ENCODE results near the gene WDR46. TPM values are rescaled to one million over a fixed set of nuclear protein-coding genes. Genes with fewer than 3 reads are reported as not detected.
A peak's percentile ranks its signal among the peaks of the same experiment; 100 is the strongest.

Gene WDR46, protein sequence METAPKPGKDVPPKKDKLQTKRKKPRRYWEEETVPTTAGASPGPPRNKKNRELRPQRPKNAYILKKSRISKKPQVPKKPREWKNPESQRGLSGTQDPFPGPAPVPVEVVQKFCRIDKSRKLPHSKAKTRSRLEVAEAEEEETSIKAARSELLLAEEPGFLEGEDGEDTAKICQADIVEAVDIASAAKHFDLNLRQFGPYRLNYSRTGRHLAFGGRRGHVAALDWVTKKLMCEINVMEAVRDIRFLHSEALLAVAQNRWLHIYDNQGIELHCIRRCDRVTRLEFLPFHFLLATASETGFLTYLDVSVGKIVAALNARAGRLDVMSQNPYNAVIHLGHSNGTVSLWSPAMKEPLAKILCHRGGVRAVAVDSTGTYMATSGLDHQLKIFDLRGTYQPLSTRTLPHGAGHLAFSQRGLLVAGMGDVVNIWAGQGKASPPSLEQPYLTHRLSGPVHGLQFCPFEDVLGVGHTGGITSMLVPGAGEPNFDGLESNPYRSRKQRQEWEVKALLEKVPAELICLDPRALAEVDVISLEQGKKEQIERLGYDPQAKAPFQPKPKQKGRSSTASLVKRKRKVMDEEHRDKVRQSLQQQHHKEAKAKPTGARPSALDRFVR
- total RNA-seq (10 to 100 TPM; 42.9 to 72.9 (median 54.5) TPM), polyA plus RNA-seq (10 to 100 TPM; 47.5 to 65.1 (median 54.4) TPM)
- long read RNA-seq, donor 1, partial matches to known transcripts = 0 of 3 reads
- long read RNA-seq, donor 1, other reads (novel, unspliced or antisense) = 0 of 3 reads
- long read RNA-seq, donor 2, partial matches to known transcripts = 0 of 3 reads
- long read RNA-seq, donor 2, other reads (novel, unspliced or antisense) = 0 of 3 reads
- long read RNA-seq, donor 3, transcript WDR46-231 (15 exons, 2,358 nt) = major isoform, 6 of 6 reads
- long read RNA-seq, donor 3, partial matches to known transcripts = 0 of 6 reads
- long read RNA-seq, donor 3, other reads (novel, unspliced or antisense) = 0 of 6 reads
- long read RNA-seq, donor 4 = 0 reads
- long read RNA-seq, donor 5, transcript WDR46-231 (15 exons, 2,358 nt) = major isoform, 6 of 6 reads
- long read RNA-seq, donor 5, partial matches to known transcripts = 0 of 6 reads
- long read RNA-seq, donor 5, other reads (novel, unspliced or antisense) = 0 of 6 reads
- long read RNA-seq, donor 6, partial matches to known transcripts = 39 of 48 reads
- long read RNA-seq, donor 6, other reads (novel, unspliced or antisense) = 7 of 48 reads
- long read RNA-seq, donor 7, partial matches to known transcripts = 0 of 2 reads
- long read RNA-seq, donor 7, other reads (novel, unspliced or antisense) = 0 of 2 reads
- long read RNA-seq, donor 8, partial matches to known transcripts = 0 of 3 reads
- long read RNA-seq, donor 8, other reads (novel, unspliced or antisense) = 0 of 3 reads
- long read RNA-seq, donor 9, partial matches to known transcripts = 28 of 34 reads
- long read RNA-seq, donor 9, other reads (novel, unspliced or antisense) = 5 of 34 reads
- long read RNA-seq, donor 10, partial matches to known transcripts = 0 of 2 reads
- long read RNA-seq, donor 10, other reads (novel, unspliced or antisense) = 0 of 2 reads

DNA sequence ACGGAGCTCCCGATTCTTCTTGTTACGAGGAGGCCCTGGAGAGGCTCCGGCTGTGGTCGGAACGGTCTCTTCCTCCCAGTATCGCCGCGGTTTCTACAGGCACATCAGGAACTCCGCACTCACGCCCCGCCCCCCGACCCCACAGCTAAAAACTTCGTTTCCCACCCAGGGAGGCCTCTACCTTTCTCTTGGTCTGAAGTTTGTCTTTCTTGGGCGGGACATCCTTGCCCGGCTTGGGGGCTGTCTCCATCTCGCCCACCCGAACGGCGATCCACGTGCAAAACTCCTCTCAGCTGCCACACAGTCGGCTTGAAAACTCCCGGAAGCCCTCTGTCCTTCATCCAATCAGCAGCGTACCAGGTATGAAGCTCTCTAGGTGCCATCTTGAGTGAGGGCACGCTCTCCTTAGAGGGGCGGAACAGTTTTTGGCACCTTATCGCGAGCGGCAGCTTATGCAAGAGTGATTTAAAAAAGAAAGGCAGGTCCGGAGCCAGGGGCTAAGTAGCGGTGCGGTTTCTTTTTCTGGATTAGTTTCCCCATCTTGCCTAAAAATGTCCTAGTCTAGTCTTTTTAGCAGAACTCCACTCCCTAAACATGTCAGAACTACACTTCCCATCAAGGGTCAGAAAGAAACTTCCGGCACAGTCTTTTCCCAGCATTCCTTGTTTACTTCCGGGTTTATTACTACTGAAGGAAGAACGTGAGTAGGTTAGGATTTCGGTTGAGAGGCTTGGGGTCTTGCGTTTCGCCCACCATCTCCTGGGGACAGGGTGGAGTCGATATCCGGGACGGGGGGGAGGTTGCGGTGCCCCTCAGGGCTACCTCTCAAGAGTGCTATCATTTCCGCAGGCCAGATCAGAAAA lies at the start of gene WDR46, which contains the start of gene PFDN6:
Gene WDR46 (minus strand): TSS at position 319 of the 863 bp plus-strand sequence. CDS start 69 bp downstream, at position 250.
Gene PFDN6 (plus strand): TSS at position 681 of the 863 bp plus-strand sequence. CDS start 256 bp downstream, outside the sequence.
- intact Hi-C loops (cut with DNase I; ENCODE audit: low total_unique reads) = no loop called here
- Histone ChIP-seq H3K9me3 (no peaks in the 10 kb centered on the region), H3K36me3 (peaks cover 22 to 73% (median 70%) of the 10 kb centered on the region in 4 donors), H3K4me3 (peak within 1 kb of the TSS; percentile 71 to 94 (median 79)), H3K4me1 (peaks cover 20 to 33% (median 30%) of the 10 kb centered on the region in 4 donors), H3K27me3 (no peaks in the 10 kb centered on the region), H3K27ac (peak within 1 kb of the TSS; percentile 69 to 89 (median 82))
- 0 to 1% (median 1%) methylated on average over 39 to 43 of the region's 43 CpGs for WGBS, 5 donors
- TF ChIP-seq POLR2A (IDR thresholded peaks at IDR 0.05) = no peak
- TF ChIP-seq, protein P1, sequence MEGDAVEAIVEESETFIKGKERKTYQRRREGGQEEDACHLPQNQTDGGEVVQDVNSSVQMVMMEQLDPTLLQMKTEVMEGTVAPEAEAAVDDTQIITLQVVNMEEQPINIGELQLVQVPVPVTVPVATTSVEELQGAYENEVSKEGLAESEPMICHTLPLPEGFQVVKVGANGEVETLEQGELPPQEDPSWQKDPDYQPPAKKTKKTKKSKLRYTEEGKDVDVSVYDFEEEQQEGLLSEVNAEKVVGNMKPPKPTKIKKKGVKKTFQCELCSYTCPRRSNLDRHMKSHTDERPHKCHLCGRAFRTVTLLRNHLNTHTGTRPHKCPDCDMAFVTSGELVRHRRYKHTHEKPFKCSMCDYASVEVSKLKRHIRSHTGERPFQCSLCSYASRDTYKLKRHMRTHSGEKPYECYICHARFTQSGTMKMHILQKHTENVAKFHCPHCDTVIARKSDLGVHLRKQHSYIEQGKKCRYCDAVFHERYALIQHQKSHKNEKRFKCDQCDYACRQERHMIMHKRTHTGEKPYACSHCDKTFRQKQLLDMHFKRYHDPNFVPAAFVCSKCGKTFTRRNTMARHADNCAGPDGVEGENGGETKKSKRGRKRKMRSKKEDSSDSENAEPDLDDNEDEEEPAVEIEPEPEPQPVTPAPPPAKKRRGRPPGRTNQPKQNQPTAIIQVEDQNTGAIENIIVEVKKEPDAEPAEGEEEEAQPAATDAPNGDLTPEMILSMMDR (IDR thresholded peaks at IDR 0.05) = no peak
- TF ChIP-seq POLR2AphosphoS5 (IDR thresholded peaks at IDR 0.05) = peak; percentile 27 to 78 (median 73)
- TF ChIP-seq EP300 (IDR thresholded peaks at IDR 0.05) = no peak
- peak; percentile 84 to 96 for DNase-seq

- intact Hi-C loops (cut with DNase I; ENCODE audit: low total_unique reads) = no loop called here
- Histone ChIP-seq H3K36me3 (no peaks in the 10 kb centered on the region), H3K27me3 (no peaks in the 10 kb centered on the region), H3K4me1 (no peaks in the 10 kb centered on the region), H3K4me3 (no peak overlapping the region), H3K27ac (no peak overlapping the region), H3K9me3 (no peaks in the 10 kb centered on the region)
- TF ChIP-seq EP300 (IDR thresholded peaks at IDR 0.05) (no peak), POLR2A (IDR thresholded peaks at IDR 0.05) (no peak), POLR2AphosphoS5 (IDR thresholded peaks at IDR 0.05) (no peak)
- TF ChIP-seq, protein P1 (IDR thresholded peaks at IDR 0.05) = no peak
- DNase-seq = no peak
- WGBS, 5 donors = 83 to 96% (median 89%) methylated on average over 2 to 3 of the region's 3 CpGs
Observed at GRCh38 chr6:33336495-33336894, 47.5 kb upstream of the WDR46 start.

DNA sequence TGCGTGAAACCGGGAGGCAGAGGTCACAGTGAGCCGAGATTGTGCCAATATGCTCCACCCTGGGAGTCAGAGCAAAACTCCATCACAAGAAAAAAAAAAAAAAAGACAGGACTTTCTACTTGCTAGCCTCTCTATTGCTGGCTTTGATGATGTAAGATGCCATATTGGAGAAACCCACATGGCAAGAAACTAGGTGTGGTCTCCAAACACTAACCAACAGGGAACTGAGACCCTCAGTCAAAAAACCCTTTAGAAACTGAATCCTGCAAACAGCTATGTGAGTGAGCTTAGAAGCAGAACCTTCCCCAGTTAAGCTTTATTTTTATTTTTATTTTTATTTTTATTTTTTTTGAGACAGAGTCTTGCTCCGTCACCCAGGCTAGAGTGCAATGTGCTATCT lies 46.9 kb upstream of the WDR46 start:
- no peaks in the 10 kb centered on the region for H3K4me1 ChIP-seq
- DNase-seq = no peak
- no peaks in the 10 kb centered on the region for H3K9me3 ChIP-seq
- no peaks in the 10 kb centered on the region for H3K36me3 ChIP-seq
- no peak for TF ChIP-seq EP300 (IDR thresholded peaks at IDR 0.05)
- no peak for TF ChIP-seq POLR2AphosphoS5 (IDR thresholded peaks at IDR 0.05)
- TF ChIP-seq, protein P1 (IDR thresholded peaks at IDR 0.05) = no peak
- no peak for TF ChIP-seq POLR2A (IDR thresholded peaks at IDR 0.05)
- 59 to 70% (median 61%) methylated on average over 4 of the region's 4 CpGs for WGBS, 5 donors
- H3K4me3 ChIP-seq = no peak overlapping the region
- no peak overlapping the region for H3K27ac ChIP-seq
- no peaks in the 10 kb centered on the region for H3K27me3 ChIP-seq
- intact Hi-C loops (cut with DNase I; ENCODE audit: low total_unique reads) = no loop called here

Measured in stomach (tissue), 19 donors.